Gastroesophageal sphincter (tissue), 4 donors: ENCODE measurements around the gene RAD9A. TPM values are rescaled to one million over a fixed set of nuclear protein-coding genes. Genes with fewer than 3 reads are reported as not detected.

Source experiments
- ATAC-seq: fragments of 150-250 bp; one replicate; pipeline ENCODE4 v1.9.1; 2016; ENCODE audit warnings: mild to moderate bottlenecking, moderate library complexity
- H3K27ac ChIP-seq, 4 donors: fragments of 200-600 bp; sonication (generic) in 3 of 4; 1 replicate in 3 of 4; 2 replicates in 1 of 4; pipeline ENCODE4 v1.5.1; 2016 to 2019
- H3K27me3 ChIP-seq: fragments of 200-600 bp; sonication (generic); one replicate; pipeline ENCODE4 v1.5.1; 2019
- H3K36me3 ChIP-seq, 2 donors: fragments of 200-600 bp; sonication (generic); one replicate each; pipeline ENCODE4 v1.5.1; 2019; ENCODE audit warnings: control low read depth in 1 of 2
- H3K4me1 ChIP-seq, 3 donors: fragments of 200-600 bp; sonication (generic); 1 replicate in 2 of 3; 2 replicates in 1 of 3; pipeline ENCODE4 v1.5.1; 2016 to 2019; ENCODE audit warnings: control low read depth in 2 of 3
- H3K4me3 ChIP-seq, 2 donors: fragments of 200-600 bp; sonication (generic); one replicate each; pipeline ENCODE4 v1.5.1; 2019; ENCODE audit warnings: mild to moderate bottlenecking in 1 of 2, moderate library complexity in 1 of 2
- H3K9me3 ChIP-seq, 3 donors: fragments of 200-600 bp; sonication (generic); one replicate each; pipeline ENCODE4 v1.5.1; 2017 to 2019; ENCODE audit warnings: control low read depth in 2 of 3
- EP300 ChIP-seq: sonication (generic); formaldehyde crosslinking; IDR thresholded peaks from one replicate; pipeline ENCODE4 v1.6.1; 2017; ENCODE audit warnings: antibody characterized with exemption, mild to moderate bottlenecking
- POLR2A ChIP-seq, 2 donors: fragments of 450-650 bp; IDR thresholded peaks; one replicate each; pipeline ENCODE4 v1.6.1; 2017; ENCODE audit warnings: antibody characterized with exemption in 2 of 2, mild to moderate bottlenecking in 2 of 2, moderate library complexity in 1 of 2
- POLR2AphosphoS5 ChIP-seq: sonication (generic); formaldehyde crosslinking; IDR thresholded peaks from one replicate; pipeline ENCODE4 v1.6.1; 2017; ENCODE audit warnings: antibody characterized with exemption
- WGBS, 2 donors: methylation state at CpG; one replicate each; pipeline ENCODE4 v1.1.5; 2018; ENCODE audit warnings: low coverage in 1 of 2; 5-methylcytosine and 5-hydroxymethylcytosine counted together
- total RNA-seq, 4 donors: library from RNA; depleted of rRNA; stranded (reverse); fragments of >200 nt; gene quantifications; one replicate each; pipeline ENCODE4 v1.1.0, GENCODE V29; 2016
- TF ChIP-seq, protein P1 (sequence below), 4 experiments: fragments of 200-600 bp in 2 of 4; fragments of 450-650 bp in 2 of 4; sonication (generic) in 1 of 4; IDR thresholded peaks; one replicate each; pipeline ENCODE4 v1.5.1; 2017 to 2019; ENCODE audit warnings: antibody characterized with exemption in 4 of 4, mild to moderate bottlenecking in 2 of 4, moderate library complexity in 2 of 4

RAD9A gene
- total RNA-seq, 4 donors from 2014 or later, result 8.5 to 16.0 (median 11.1) TPM

GRCh38 chr11:67389477-67389876 is 2.3 kb upstream of the RAD9A start:
- Histone ChIP-seq H3K4me3 (no peak overlapping the region), H3K27ac (no peak overlapping the region), H3K36me3 (peaks cover 0 to 14% of the 10 kb centered on the region in 2 donors), H3K4me1 (peaks cover 0 to 52% (median 10%) of the 10 kb centered on the region in 3 donors), H3K9me3 (no peaks in the 10 kb centered on the region), H3K27me3 (no peaks in the 10 kb centered on the region)
- WGBS, 2 donors, result 65 to 82% methylated on average over 3 to 6 of the region's 6 CpGs
- ATAC-seq, result no peak
- TF ChIP-seq, protein P1, sequence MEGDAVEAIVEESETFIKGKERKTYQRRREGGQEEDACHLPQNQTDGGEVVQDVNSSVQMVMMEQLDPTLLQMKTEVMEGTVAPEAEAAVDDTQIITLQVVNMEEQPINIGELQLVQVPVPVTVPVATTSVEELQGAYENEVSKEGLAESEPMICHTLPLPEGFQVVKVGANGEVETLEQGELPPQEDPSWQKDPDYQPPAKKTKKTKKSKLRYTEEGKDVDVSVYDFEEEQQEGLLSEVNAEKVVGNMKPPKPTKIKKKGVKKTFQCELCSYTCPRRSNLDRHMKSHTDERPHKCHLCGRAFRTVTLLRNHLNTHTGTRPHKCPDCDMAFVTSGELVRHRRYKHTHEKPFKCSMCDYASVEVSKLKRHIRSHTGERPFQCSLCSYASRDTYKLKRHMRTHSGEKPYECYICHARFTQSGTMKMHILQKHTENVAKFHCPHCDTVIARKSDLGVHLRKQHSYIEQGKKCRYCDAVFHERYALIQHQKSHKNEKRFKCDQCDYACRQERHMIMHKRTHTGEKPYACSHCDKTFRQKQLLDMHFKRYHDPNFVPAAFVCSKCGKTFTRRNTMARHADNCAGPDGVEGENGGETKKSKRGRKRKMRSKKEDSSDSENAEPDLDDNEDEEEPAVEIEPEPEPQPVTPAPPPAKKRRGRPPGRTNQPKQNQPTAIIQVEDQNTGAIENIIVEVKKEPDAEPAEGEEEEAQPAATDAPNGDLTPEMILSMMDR (IDR thresholded peaks at IDR 0.05), result peak in 3 of 4 experiments; percentile 29 to 55 (median 46)
- no peak for TF ChIP-seq EP300

DNA sequence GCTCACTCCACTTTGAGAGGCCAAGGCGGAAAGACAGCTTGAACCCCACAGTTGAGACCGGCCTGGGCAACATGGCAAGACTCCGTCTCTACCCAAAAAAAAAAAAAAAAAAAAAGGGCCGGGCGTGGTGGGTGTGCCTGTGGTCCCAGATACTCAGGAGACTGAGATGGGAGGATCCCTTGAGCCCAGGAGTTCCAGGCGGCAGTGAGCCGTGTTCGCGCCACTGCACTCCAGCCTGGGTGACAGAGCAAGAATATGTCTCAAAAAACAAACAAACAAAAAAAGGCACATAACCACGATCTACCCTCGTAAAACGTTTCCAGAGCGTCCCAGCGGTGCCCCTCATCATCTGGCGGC is 861 bp upstream of the RAD9A start:
- peaks cover 0 to 26% of the 10 kb centered on the region in 2 donors for H3K36me3 ChIP-seq
- peak overlapping the region; percentile 50 to 90 (median 88) for H3K27ac ChIP-seq
- H3K9me3 ChIP-seq, result no peaks in the 10 kb centered on the region
- H3K27me3 ChIP-seq, result no peaks in the 10 kb centered on the region
- WGBS, 2 donors, result 2 to 4% methylated on average over 12 to 13 of the region's 15 CpGs
- peaks cover 0 to 42% (median 10%) of the 10 kb centered on the region in 3 donors for H3K4me1 ChIP-seq
- peak overlapping the region; percentile 67 to 78 for H3K4me3 ChIP-seq
- ATAC-seq, result no peak
- TF ChIP-seq EP300 (no peak), POLR2A (IDR thresholded peaks at IDR 0.05) (no peak), POLR2AphosphoS5 (no peak)
- TF ChIP-seq, protein P1 (IDR thresholded peaks at IDR 0.05), result no peak

DNA sequence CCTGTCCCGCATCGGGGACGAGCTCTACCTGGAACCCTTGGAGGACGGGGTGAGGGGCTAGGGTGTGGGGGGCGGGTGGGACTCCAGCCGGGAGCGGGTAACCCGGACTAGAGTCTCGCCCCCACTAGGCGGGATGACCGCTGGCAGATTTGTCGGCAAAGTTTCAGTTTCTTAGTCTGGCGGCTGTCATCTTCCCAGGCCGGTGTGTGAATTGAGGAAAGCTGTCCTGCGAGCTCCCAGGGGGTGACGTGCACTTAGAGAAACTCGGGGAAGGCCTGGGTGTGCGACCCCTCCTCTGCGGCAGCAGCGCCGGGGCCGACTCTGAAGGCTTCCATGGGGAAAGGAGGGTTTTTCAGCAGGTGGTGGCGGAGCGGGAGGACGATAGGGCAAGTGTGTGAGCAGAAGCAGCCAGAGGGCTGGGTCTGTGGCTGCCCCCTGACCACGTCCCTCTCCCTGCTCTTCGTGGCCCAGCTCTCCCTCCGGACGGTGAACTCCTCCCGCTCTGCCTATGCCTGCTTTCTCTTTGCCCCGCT is 463 bp downstream of the RAD9A start:
- Histone ChIP-seq H3K4me3 (peak overlapping the region; percentile 67 to 78), H3K27me3 (no peaks in the 10 kb centered on the region), H3K36me3 (peaks cover 0 to 39% of the 10 kb centered on the region in 2 donors), H3K9me3 (no peaks in the 10 kb centered on the region), H3K4me1 (peaks cover 0 to 52% (median 10%) of the 10 kb centered on the region in 3 donors), H3K27ac (peak overlapping the region; percentile 50 to 90 (median 88))
- no peak for ATAC-seq
- TF ChIP-seq POLR2AphosphoS5, result no peak
- TF ChIP-seq EP300, result no peak
- TF ChIP-seq, protein P1 (IDR thresholded peaks at IDR 0.05), result no peak
- TF ChIP-seq POLR2A (IDR thresholded peaks at IDR 0.05), result no peak
- 10% methylated on average over 8 of the region's 31 CpGs; no CpG with 5 or more reads in 1 of the 2 donors for WGBS, 2 donors

GRCh38 chr11:67393437-67393836 is 1.7 kb downstream of the RAD9A start:
- ATAC-seq, result no peak

More at GRCh38 chr11:67393437-67393836, 1.7 kb downstream of the RAD9A start:
- WGBS, 2 donors, result 83 to 92% methylated on average over 2 to 18 of the region's 18 CpGs
- Histone ChIP-seq H3K36me3 (peaks cover 0 to 51% of the 10 kb centered on the region in 2 donors), H3K4me1 (peaks cover 0 to 64% (median 10%) of the 10 kb centered on the region in 3 donors), H3K4me3 (no peak overlapping the region), H3K27ac (no peak overlapping the region), H3K9me3 (no peaks in the 10 kb centered on the region), H3K27me3 (no peaks in the 10 kb centered on the region)
- TF ChIP-seq POLR2AphosphoS5, result no peak
- no peak for TF ChIP-seq POLR2A (IDR thresholded peaks at IDR 0.05)
- no peak for TF ChIP-seq EP300
- TF ChIP-seq, protein P1 (IDR thresholded peaks at IDR 0.05), result no peak
